ENCODE measurements around the gene SPATA21.

GRCh38 chr1:16393570-16394521 lies 43.4 kb downstream of the SPATA21 start:
- TF ChIP-seq CTCF (IDR thresholded peaks at IDR 0.05; ENCODE audit: insufficient read depth, low read length, poor library complexity, severe bottlenecking) (no peak), EZH2phosphoT487 (conservative IDR thresholded peaks at IDR 0.05; ENCODE audit: low read length) (no peak)
